ENCODE results near the gene MEGF9.
A peak's percentile ranks its signal among the peaks of the same experiment; 100 is the strongest.

MEGF9 gene

GRCh38 chr9:120737416-120738165 is 23.3 kb upstream of the MEGF9 start:
- Mint-ChIP-seq H3K36me3 (no peaks in the 10 kb centered on the region), H3K27ac (no peak overlapping the region), H3K9me3 (no peaks in the 10 kb centered on the region), H3K4me1 (peaks cover 18% of the 10 kb centered on the region), H3K4me3 (no peak overlapping the region), H3K27me3 (no peaks in the 10 kb centered on the region)
- no peak for ATAC-seq

DNA sequence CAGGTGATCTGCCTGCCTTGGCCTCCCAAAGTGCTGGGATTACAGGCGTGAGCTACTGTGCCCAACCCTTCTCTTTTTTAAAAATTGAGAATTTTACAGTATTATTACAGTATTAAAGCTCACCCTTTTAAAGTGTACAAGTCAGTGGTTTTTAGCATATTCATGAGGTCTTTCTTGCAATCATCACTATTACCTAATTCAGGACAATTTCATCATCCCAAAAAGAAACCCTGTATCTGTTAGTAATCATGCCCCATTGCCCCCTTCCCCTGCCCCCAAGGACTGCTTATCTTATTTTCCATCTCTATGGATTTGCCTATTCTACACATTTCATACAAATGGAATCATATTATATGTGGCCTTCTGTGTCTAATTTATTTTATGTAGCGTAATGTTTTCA is 22.6 kb upstream of the MEGF9 start:
- no peak for ATAC-seq
- H3K4me1 Mint-ChIP-seq, result peaks cover 18% of the 10 kb centered on the region
- no peak overlapping the region for H3K4me3 Mint-ChIP-seq
- no peaks in the 10 kb centered on the region for H3K27me3 Mint-ChIP-seq
- H3K9me3 Mint-ChIP-seq, result no peaks in the 10 kb centered on the region
- no peak overlapping the region for H3K27ac Mint-ChIP-seq
- no peaks in the 10 kb centered on the region for H3K36me3 Mint-ChIP-seq

GRCh38 chr9:120735415-120736126 is 21.3 kb upstream of the MEGF9 start:
- no peaks in the 10 kb centered on the region for H3K27me3 Mint-ChIP-seq
- ATAC-seq, result peak; percentile 60
- peaks cover 26% of the 10 kb centered on the region for H3K4me1 Mint-ChIP-seq
- no peaks in the 10 kb centered on the region for H3K9me3 Mint-ChIP-seq
- no peaks in the 10 kb centered on the region for H3K36me3 Mint-ChIP-seq
- H3K27ac Mint-ChIP-seq, result peak overlapping the region; percentile 23
- H3K4me3 Mint-ChIP-seq, result no peak overlapping the region

DNA sequence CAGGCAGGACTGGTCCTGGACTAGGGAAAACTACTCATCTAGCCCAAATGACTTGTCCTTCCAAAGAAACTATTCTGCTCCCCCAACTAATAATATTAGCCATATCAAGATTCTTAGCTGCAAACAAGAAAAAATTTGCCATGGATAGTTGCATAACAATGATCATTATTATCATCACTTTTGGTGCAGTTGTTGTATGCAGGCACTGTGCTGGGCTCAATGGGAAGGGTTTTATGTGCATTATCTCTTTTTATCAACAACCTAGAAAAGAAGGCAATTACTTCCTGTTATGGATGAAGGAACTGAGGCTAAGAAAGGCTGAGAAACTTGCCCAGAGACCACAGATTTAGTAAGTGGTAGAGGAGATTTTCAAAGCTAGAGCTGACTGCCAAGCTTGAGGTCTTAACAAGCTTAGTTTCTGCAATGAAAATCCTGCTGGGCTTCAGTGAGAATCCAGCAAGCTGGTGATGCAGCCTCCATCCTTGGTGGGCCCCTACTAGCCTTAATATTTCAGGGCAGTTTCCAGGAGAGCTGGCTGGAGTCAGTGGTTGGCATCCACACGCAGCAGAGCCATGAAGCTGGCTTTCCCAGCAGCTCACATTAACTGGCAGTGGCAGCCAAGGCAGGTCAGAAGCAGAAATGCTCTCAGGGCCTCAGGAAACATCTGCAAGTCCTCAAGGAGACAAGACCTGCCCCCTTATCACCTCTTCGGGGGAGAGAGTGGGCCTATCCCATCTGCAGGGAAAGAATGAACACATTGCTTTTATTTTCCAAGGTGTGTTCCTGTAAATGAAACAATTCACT is 20.5 kb upstream of the MEGF9 start:
- H3K27me3 Mint-ChIP-seq, result no peaks in the 10 kb centered on the region
- H3K4me3 Mint-ChIP-seq, result no peak overlapping the region
- H3K36me3 Mint-ChIP-seq, result no peaks in the 10 kb centered on the region
- H3K9me3 Mint-ChIP-seq, result no peaks in the 10 kb centered on the region
- H3K4me1 Mint-ChIP-seq, result peaks cover 26% of the 10 kb centered on the region
- peak; percentile 16 for ATAC-seq
- peak overlapping the region; percentile 23 for H3K27ac Mint-ChIP-seq

- no peak for ATAC-seq
- H3K4me3 Mint-ChIP-seq, result no peak overlapping the region
- no peak overlapping the region for H3K27ac Mint-ChIP-seq
- peaks cover 26% of the 10 kb centered on the region for H3K4me1 Mint-ChIP-seq
- no peaks in the 10 kb centered on the region for H3K27me3 Mint-ChIP-seq
- no peaks in the 10 kb centered on the region for H3K9me3 Mint-ChIP-seq
- no peaks in the 10 kb centered on the region for H3K36me3 Mint-ChIP-seq
Observed at GRCh38 chr9:120733190-120733589, 18.9 kb upstream of the MEGF9 start.

- H3K4me1 Mint-ChIP-seq, result peaks cover 23% of the 10 kb centered on the region
- no peaks in the 10 kb centered on the region for H3K27me3 Mint-ChIP-seq
Observed at GRCh38 chr9:120730654-120731514, 16.6 kb upstream of the MEGF9 start.

GRCh38 chr9:120729791-120730241 is 15.5 kb upstream of the MEGF9 start:
- Mint-ChIP-seq H3K27ac (no peak overlapping the region), H3K36me3 (no peaks in the 10 kb centered on the region), H3K9me3 (no peaks in the 10 kb centered on the region), H3K4me1 (peaks cover 13% of the 10 kb centered on the region), H3K4me3 (no peak overlapping the region), H3K27me3 (no peaks in the 10 kb centered on the region)
- no peak for ATAC-seq

More at GRCh38 chr9:120730654-120731514, 16.6 kb upstream of the MEGF9 start:
- H3K27ac Mint-ChIP-seq, result no peak overlapping the region
- H3K4me3 Mint-ChIP-seq, result no peak overlapping the region
- no peaks in the 10 kb centered on the region for H3K36me3 Mint-ChIP-seq
- ATAC-seq, result no peak
- H3K9me3 Mint-ChIP-seq, result no peaks in the 10 kb centered on the region

- no peak for ATAC-seq
- no peaks in the 10 kb centered on the region for H3K27me3 Mint-ChIP-seq
- H3K9me3 Mint-ChIP-seq, result no peaks in the 10 kb centered on the region
- H3K27ac Mint-ChIP-seq, result no peak overlapping the region
- no peak overlapping the region for H3K4me3 Mint-ChIP-seq
- no peaks in the 10 kb centered on the region for H3K36me3 Mint-ChIP-seq
- peaks cover 8% of the 10 kb centered on the region for H3K4me1 Mint-ChIP-seq
Observed at GRCh38 chr9:120726484-120726883, 12.2 kb upstream of the MEGF9 start.

DNA sequence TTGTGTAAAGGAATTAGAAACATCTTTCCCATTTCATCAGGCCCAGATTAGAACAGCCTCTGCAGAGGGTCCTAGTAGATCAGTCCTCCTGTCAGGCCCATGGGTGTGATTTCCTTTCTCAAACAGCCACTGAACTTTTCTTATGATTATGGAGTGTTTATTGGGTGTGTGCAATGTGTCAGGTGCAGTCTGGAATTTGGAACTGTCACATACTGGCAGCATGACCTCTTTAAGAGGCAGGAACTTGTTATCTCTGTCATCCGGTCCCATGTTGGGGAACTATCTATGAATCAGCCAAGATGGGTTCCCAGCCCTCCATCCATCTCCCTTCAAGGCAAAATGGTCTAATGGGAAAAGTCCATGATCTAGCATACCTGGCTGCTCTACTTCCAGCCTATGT is 11.6 kb upstream of the MEGF9 start:
- ATAC-seq, result no peak
- H3K36me3 Mint-ChIP-seq, result no peaks in the 10 kb centered on the region
- peaks cover 3% of the 10 kb centered on the region for H3K4me1 Mint-ChIP-seq
- H3K4me3 Mint-ChIP-seq, result no peak overlapping the region
- no peaks in the 10 kb centered on the region for H3K9me3 Mint-ChIP-seq
- H3K27ac Mint-ChIP-seq, result no peak overlapping the region
- H3K27me3 Mint-ChIP-seq, result no peaks in the 10 kb centered on the region

GRCh38 chr9:120724757-120725400 is 10.6 kb upstream of the MEGF9 start:
- Mint-ChIP-seq H3K9me3 (no peaks in the 10 kb centered on the region), H3K27ac (no peak overlapping the region), H3K4me3 (no peak overlapping the region), H3K4me1 (no peaks in the 10 kb centered on the region), H3K36me3 (no peaks in the 10 kb centered on the region), H3K27me3 (no peaks in the 10 kb centered on the region)
- ATAC-seq, result no peak

GRCh38 chr9:120723565-120723964 is 9.3 kb upstream of the MEGF9 start:
- Mint-ChIP-seq H3K27me3 (no peaks in the 10 kb centered on the region), H3K27ac (no peak overlapping the region), H3K4me1 (no peaks in the 10 kb centered on the region), H3K9me3 (no peaks in the 10 kb centered on the region), H3K36me3 (no peaks in the 10 kb centered on the region), H3K4me3 (no peak overlapping the region)
- ATAC-seq, result no peak

GRCh38 chr9:120720404-120720803 is 6.1 kb upstream of the MEGF9 start:
- Mint-ChIP-seq H3K4me3 (no peak overlapping the region), H3K9me3 (no peaks in the 10 kb centered on the region), H3K27ac (no peak overlapping the region), H3K36me3 (no peaks in the 10 kb centered on the region), H3K4me1 (no peaks in the 10 kb centered on the region), H3K27me3 (no peaks in the 10 kb centered on the region)
- no peak for ATAC-seq

- Mint-ChIP-seq H3K9me3 (no peaks in the 10 kb centered on the region), H3K27ac (no peak overlapping the region), H3K4me3 (no peak overlapping the region), H3K36me3 (no peaks in the 10 kb centered on the region), H3K27me3 (no peaks in the 10 kb centered on the region), H3K4me1 (peaks cover 10% of the 10 kb centered on the region)
- ATAC-seq, result no peak
Observed at GRCh38 chr9:120718316-120718715, 4.0 kb upstream of the MEGF9 start.

DNA sequence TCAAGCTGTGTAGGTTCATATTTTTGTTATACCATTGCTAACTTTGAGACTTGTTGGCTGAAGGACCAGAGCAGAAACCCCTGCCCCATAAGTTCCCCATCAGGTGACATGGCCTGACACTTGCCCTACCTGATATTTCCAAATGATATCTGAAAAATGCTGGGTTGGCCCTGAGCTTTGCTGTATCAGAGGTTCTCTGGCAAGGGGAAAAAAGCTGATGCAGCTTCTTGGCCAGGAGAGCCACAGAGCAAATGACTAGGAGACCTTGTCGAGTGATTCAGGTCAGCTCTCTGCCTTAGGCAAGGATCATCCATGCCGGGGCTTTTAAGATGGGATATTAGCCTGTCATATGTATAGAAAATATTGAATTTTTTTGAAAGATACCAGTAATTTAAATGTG is 2.9 kb upstream of the MEGF9 start:
- Mint-ChIP-seq H3K4me3 (no peak overlapping the region), H3K27me3 (no peaks in the 10 kb centered on the region), H3K9me3 (no peaks in the 10 kb centered on the region), H3K36me3 (no peaks in the 10 kb centered on the region), H3K27ac (no peak overlapping the region), H3K4me1 (peaks cover 21% of the 10 kb centered on the region)
- ATAC-seq, result no peak

Data from stimulated activated memory B cell treated with anti-CD40 and anti-IgM and Interleukin-4, amounts not matched to agents 10 μg/mL and 1 μg/mL and 100 μg/mL, for 72 hours (primary cell).